ENCODE measurements around the gene CCKAR.
"Not testable (repeated sequence)": the region's sequence is repeated elsewhere in the genome, so short reads cannot be mapped to it uniquely, and the experiment has no call there.

The CCKAR gene

DNA sequence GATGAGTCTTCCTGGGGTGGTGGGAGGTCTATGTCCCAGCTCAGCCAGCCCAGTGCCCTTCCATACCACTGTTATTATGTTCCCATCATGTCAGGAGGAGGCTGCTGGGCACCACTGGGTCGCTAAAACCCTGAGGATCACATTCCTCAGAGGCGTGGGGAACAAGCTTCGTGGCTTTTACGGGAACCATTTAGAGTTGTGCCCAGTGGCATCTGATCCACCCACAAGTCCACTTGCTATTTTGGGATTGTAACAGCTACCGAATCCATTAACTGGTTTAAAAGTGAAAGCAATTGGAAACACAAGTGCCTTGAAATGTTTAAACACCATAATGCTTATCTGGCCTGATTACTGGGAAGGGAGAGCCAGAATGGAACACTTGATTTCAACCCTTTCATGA lies 13.1 kb upstream of the CCKAR start:
- no peak for DNase-seq
- Histone ChIP-seq H3K36me3 (no peaks in the 10 kb centered on the region), H3K4me1 (no peaks in the 10 kb centered on the region), H3K4me3 (no peak overlapping the region), H3K27me3 (no peaks in the 10 kb centered on the region), H3K27ac (no peak overlapping the region), H3K9me3 (no peaks in the 10 kb centered on the region)
- intact Hi-C loops (cut with DNase I; ENCODE audit: low total_unique reads), result no loop called here
- TF ChIP-seq, protein P1, sequence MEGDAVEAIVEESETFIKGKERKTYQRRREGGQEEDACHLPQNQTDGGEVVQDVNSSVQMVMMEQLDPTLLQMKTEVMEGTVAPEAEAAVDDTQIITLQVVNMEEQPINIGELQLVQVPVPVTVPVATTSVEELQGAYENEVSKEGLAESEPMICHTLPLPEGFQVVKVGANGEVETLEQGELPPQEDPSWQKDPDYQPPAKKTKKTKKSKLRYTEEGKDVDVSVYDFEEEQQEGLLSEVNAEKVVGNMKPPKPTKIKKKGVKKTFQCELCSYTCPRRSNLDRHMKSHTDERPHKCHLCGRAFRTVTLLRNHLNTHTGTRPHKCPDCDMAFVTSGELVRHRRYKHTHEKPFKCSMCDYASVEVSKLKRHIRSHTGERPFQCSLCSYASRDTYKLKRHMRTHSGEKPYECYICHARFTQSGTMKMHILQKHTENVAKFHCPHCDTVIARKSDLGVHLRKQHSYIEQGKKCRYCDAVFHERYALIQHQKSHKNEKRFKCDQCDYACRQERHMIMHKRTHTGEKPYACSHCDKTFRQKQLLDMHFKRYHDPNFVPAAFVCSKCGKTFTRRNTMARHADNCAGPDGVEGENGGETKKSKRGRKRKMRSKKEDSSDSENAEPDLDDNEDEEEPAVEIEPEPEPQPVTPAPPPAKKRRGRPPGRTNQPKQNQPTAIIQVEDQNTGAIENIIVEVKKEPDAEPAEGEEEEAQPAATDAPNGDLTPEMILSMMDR (IDR thresholded peaks at IDR 0.05), result no peak

DNA sequence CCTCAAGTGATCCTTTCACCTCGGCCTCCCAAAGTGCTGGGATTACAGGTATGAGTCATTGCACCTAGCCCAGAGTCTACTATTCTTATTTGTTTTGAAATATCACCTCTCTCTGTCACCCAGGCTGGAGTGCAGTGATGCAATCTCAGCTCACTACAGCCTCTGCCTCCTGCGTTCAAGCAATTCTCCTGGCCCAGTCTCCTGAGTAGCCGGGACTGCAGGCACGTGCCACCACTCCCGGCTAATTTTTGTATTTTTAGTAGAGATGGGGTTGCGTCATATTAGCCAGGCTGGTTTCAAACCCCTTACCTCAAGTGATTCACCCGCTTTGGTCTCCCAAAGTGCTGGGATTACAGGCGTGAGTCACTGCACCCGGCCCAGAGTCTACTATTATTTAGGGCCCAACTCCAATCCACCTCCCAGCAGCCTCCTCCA lies 10.3 kb upstream of the CCKAR start:
- H3K9me3 ChIP-seq; H3K27ac ChIP-seq; DNase-seq; H3K27me3 ChIP-seq; H3K4me3 ChIP-seq; H3K4me1 ChIP-seq; H3K36me3 ChIP-seq; intact Hi-C loops (cut with DNase I; ENCODE audit: low total_unique reads): not testable (repeated sequence)

DNA sequence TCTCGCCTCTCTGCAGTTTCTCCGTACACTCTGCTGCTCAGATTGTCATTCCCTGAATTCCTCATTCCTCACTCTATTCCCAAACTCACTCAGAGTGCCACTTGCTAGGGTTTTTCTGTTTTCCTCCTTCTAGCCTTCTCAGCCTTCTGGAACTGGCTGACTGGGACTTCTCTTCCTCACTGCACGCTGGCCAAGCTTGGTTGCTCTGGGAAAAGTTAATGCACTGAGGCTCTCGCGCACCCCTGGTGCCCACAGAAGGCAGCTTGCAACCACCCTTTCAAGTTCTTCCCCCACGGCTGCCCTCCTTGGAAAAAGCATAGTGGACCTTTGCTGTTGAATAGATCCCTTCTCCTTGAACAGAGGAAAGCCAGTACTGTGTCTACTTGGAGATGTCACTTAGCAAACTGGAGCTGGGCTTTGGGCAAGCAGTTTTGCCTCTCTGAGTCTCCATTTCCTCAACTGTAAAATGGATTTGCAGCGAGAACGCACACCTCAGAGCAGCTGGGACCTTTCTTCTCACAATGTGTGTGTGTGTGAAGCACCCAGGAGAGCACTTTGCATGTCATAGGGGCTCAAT lies 6.0 kb upstream of the CCKAR start:
- Histone ChIP-seq H3K4me1 (no peaks in the 10 kb centered on the region), H3K4me3 (no peak overlapping the region), H3K27me3 (peaks cover 0 to 20% of the 10 kb centered on the region in 2 donors), H3K27ac (no peak overlapping the region), H3K36me3 (no peaks in the 10 kb centered on the region), H3K9me3 (no peaks in the 10 kb centered on the region)
- TF ChIP-seq, protein P1 (IDR thresholded peaks at IDR 0.05), result no peak
- intact Hi-C loops (cut with DNase I; ENCODE audit: low total_unique reads), result no loop called here
- no peak for DNase-seq

DNA sequence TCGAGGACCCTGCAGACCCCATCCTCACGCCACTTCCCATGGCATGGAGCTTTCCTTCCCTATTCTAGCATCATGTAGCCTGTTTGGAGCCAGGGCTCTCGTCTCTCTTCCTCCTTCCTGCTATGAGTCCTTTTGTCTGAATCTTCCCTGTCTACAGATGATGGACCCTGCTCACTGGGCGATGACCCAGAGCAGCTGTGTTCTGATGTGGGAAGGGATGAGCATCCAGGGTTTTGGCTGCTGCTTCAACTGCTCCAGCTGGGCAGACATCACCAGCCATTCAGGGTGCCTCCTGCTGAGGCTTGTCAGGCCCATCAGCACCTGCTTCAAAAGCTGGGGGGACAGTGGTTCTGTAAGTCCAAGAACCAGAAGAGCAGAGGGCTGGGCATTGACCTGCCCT lies 3.2 kb upstream of the CCKAR start:
- H3K9me3 ChIP-seq, result no peaks in the 10 kb centered on the region
- DNase-seq, result no peak
- H3K4me3 ChIP-seq, result no peak overlapping the region
- H3K27me3 ChIP-seq, result peaks cover 0 to 26% of the 10 kb centered on the region in 2 donors
- TF ChIP-seq, protein P1 (IDR thresholded peaks at IDR 0.05), result no peak
- intact Hi-C loops (cut with DNase I; ENCODE audit: low total_unique reads), result no loop called here
- H3K4me1 ChIP-seq, result no peaks in the 10 kb centered on the region
- no peaks in the 10 kb centered on the region for H3K36me3 ChIP-seq
- no peak overlapping the region for H3K27ac ChIP-seq

DNA sequence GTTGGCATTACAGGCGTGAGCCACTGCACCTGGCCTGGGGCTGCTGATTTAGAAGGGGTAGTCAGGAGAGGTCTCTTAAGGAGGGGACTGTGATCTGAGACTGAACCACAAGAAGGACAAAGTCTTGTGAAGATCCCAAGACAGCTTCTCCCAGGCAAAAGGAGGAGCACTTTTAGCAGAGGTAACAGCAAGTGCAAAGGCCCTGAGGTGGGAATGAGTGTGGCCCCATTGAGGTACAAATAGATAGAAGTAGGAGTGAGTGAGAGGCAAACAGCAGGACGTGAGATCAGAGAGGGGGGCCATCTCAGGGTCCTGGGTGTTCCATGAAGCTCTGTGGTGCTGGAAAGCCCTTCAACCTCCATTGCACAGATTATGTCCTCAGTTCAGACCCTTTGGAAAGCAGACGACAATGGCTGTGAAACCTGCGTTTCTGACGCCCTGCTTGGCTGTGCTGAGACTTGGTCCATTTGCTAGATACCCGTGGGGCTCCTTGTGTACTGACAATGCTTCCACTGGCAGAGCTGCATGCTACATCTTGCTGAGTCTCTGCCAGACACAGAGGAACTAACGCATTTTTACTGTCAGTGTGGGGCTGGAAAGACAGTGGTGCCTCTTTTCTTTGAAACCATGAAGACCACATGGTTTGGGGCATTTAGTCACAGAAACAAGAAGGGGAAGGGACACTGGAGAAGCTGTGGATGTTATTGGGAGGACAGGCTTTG lies 1.3 kb upstream of the CCKAR start:
- no peaks in the 10 kb centered on the region for H3K36me3 ChIP-seq
- no peaks in the 10 kb centered on the region for H3K9me3 ChIP-seq
- TF ChIP-seq, protein P1 (IDR thresholded peaks at IDR 0.05), result no peak
- intact Hi-C loops (cut with DNase I; ENCODE audit: low total_unique reads), result no loop called here
- H3K4me3 ChIP-seq, result no peak overlapping the region
- no peak overlapping the region for H3K27ac ChIP-seq
- no peak for DNase-seq
- no peaks in the 10 kb centered on the region for H3K4me1 ChIP-seq
- H3K27me3 ChIP-seq, result peaks cover 0 to 29% of the 10 kb centered on the region in 2 donors

DNA sequence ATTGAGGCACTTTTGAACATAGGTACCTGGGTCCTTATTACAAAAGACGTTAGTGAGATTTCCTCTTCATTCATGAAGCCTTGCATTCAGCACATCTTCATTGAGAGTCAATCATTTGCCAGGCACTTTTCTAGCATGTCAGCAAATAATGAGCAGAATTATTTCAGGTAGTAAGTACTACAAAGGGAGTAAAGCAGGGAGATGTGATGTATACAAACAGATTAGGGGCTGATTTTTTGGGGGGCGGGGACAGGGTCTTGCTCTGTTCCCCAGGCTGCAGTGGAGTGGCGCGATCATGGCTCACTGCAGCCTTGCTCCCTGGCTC lies 638 bp upstream of the CCKAR start:
- TF ChIP-seq, protein P1 (IDR thresholded peaks at IDR 0.05), result no peak
- intact Hi-C loops (cut with DNase I; ENCODE audit: low total_unique reads), result no loop called here
- Histone ChIP-seq H3K27me3 (peaks cover 0 to 29% of the 10 kb centered on the region in 2 donors), H3K9me3 (no peaks in the 10 kb centered on the region), H3K4me1 (no peaks in the 10 kb centered on the region), H3K36me3 (no peaks in the 10 kb centered on the region), H3K27ac (no peak overlapping the region), H3K4me3 (no peak overlapping the region)
- DNase-seq, result no peak

All from tibial artery (tissue), 4 donors.